HG03025 (cell line): ENCODE results near the gene TSEN15.

Experiments
- ATAC-seq: cut with Tn5 transposase; IDR thresholded peaks from one replicate; pipeline ENCODE4 v1.9.1; 2021; ENCODE audit warnings: mild to moderate bottlenecking, moderate library complexity; ENCODE audit not compliant: unreplicated experiment, low FRiP score

TSEN15 gene

DNA sequence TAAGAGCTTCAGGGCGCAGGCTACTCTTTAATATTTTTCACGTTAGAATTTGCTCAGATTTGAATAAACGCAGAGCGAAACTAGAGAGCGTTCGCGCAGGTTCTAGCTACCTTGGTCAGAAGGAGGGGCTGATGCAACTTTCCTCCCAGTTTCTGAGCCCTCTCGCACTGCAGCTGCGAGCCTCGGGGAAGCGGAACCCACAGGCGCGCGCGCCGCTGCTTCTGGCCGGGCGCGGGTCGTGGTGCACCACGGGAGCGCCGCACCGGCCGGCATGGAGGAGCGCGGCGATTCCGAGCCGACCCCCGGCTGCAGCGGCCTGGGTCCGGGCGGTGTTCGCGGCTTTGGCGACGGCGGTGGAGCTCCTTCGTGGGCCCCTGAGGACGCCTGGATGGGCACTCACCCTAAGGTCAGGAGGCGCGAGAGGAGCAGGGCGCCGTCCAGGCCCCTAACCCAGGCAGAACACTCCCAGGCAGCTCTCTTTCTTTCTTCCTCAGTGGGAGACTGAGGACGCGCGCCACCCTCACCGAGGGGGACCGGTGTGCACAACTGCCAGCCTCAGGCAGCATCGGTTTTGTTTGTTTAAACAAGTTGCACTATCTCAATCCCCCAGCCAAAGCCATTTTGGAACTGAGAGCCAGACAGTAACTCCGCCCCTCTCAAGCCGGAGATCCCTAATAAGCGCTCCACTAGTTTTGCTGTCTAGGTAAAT, at the start of gene TSEN15:
Gene TSEN15 (plus strand): TSS at position 246 of the 709 bp plus-strand sequence. CDS start 26 bp downstream, at position 272.
- ATAC-seq = peak; percentile 99

DNA sequence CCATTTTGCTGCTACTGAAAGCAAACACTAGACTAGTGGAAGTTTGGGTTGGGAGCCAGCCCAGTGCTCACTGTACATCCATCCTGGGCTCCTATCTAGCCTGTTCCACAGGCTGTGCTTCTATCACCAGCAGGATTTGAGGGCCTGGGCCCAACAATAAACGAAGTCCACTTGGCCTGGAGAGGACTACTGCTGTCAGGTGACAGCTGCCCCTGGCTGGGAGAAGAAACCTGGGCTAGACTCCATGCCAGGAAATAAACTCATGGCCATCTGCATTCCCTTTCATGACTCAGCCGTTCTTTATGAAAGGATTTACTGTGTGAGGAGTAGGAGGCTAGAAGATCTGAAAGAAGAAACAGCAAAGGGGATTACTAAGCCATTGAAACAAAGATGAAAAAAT, 49.5 kb upstream of the TSEN15 start:
- no peak for ATAC-seq

DNA sequence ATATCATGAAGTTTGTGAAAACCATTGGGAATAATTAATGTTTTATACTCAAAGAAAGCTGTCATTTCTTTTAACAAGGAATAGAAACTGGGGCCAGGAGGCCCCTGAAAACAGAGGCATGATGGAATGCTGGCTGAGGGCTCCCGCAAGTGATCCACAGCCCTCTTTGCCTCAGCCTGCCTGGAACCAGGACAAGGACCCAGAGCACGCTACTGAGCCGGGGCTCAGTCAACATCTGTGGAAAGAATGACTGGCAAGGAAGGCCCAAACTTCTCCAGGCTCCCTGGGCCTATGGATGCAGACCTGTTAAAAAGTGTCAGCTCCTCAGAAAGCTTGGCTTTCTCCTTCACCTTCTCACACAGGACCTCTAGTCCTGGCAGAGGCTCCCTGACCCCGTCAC, 46.6 kb upstream of the TSEN15 start:
- ATAC-seq = no peak

DNA sequence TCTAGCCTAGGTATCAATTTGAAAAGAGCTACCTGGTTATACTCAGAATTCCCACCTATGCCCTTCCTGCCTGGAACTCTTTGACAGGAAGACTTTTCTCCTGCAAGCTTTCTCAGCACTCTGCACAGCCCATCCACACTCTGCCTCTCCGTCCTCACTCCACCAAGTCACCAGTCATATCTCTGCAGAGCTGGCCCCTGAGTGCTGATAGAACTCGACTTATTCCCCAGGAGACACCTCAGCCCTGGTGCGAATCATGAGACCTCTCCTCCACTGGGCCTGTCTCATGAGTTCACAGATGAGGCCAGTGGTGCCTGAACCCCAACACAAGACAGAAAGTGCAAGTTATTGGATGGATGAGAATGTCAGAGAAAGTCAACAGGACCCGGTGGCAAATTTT, 46.0 kb upstream of the TSEN15 start:
- no peak for ATAC-seq

DNA sequence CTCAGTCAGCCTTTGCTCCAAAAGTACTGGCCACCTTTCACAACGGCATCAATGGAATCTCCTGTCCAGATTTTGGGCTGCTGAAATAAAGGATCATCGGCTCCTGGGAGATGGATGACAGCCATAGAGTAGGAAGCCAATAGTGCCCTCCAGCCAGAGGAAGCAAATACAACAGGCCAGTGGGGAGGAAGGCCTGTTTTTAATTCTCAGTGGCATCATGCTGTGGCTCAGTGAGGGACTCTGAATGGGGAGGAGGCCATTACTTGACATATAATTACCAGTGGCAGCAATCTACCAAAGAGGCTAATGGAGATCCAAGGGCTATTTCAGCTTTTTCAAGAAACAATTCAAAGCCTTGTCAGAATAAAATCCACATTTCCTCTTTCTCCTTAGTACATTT, 40.7 kb upstream of the TSEN15 start:
- no peak for ATAC-seq

DNA sequence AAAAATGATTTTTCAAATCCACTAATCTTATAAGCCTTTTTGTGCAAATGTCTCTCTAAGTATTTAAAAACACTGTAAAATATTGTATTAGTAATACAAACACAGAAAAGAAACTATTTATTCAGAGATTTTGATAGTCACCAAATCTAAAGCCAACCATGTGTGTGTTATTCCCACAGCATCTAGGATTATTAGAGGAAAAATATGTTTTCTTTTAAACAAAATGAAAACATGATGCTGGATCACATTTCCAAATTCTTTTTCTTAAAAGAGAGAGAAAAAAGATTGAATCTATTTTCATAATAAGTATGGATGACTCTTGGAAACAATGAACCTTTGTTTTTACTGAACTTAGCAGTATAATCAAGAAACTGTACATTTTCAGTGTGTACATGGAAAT, 39.3 kb upstream of the TSEN15 start:
- ATAC-seq = no peak

DNA sequence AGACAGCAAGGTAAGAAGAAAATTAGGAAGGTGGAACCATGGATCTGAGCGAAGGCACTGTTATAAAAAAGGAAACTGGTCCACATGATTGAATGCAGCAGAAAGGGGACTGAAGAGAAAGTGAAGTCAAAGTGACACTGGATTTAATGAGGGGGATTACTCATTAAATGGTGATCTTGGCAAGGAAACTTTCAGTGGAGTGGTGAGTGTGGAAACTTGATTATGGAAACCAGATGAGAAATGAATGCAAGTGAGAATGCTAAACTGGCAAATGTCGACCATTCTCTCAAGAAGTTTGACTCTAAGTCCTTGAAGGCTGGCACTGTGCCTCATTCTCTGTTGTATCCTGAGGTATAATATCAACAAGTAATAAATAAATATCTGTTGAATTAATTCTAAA, 37.3 kb upstream of the TSEN15 start:
- ATAC-seq = no peak

DNA sequence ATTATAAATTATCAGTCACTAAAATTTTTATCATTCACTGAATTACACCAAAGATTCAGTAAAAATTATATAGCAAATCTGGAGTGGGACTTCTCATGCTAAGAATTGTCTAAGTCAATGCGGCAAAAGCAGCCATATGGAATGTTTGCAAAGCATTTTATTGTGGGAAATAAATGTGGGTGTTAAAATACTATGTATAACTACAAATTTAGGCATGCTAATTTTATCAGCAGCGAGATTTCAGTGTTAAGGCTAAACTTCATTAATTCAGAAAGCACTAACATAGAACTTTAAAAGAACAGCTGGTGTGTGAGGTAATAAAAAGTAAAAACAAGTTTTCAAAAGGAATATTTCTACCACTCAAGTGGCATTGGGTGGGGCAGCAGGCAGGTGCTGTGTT, 35.4 kb upstream of the TSEN15 start:
- ATAC-seq = no peak

DNA sequence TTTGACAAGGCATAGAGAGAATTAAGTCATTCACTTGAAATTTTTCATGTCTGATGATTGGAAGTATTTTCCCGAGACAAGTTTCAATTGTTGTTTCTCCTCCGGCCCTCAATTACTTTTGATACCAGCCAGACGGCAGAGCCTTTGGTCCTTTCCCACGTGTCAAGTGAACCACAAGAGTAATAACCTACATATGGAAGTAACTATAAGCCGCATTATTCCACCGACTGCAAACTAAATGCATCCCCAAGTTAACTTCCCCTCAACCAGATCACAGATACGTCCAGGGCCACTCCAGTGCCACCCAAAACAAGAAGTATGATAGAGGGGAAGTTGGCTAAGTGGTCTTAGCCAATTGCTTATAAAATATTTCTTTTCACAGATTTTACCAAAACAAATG, 34.2 kb upstream of the TSEN15 start:
- ATAC-seq = no peak

DNA sequence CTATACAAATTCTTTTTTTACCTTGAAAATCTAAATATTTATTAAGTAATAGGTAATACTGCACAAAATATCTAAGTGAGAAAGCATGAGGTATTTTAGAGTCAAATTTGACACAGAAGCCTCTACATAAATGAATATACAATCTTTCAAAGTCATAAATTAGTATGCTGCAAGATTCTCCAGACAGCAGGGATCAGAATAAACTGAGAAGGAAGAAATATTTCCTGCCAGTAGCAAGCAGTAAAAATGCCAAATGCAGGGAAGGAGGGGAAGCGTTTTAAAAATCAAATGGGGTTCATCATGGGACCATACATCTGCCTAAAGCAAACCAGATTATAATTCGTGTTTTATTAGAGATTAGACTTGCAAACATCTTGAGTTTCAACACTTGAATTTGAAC, 32.9 kb upstream of the TSEN15 start:
- ATAC-seq = no peak

DNA sequence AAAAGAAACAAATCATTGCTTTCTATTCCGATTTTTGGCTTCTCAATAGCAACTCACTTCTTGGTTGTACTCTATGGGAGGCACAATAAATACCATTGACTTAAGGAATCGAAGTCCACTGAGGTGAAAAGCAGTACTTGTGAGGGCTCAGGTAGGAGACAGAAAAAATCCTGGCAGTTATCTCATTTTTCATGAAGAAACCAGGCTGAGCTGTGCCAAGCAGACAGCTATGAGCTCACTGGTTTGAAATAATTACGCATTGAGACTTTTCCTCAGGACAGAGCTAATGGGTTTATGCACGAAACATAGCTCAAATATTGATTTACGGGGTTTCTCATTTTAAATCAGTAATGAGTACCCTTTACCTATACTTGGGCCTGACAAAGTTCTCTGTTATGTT, 32.5 kb upstream of the TSEN15 start:
- ATAC-seq = no peak

DNA sequence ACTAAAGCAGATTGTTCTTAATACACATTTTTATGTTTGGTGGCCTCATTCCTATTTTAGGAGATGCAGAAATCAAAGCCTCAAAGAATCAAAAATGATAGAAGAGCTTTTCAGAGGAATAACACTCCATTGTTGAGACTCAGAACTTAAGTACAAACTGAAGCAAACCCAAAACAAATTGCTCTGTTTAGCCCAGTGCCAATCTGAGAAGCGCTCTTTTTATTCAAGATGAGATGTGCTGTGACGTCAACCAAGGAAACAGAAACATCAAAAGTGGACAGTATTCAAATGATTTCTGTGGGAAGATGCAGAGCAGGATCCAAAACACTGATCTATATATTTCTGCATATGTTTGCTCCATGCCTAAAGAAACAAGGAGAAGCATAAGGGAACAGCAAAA, 32.0 kb upstream of the TSEN15 start:
- no peak for ATAC-seq

DNA sequence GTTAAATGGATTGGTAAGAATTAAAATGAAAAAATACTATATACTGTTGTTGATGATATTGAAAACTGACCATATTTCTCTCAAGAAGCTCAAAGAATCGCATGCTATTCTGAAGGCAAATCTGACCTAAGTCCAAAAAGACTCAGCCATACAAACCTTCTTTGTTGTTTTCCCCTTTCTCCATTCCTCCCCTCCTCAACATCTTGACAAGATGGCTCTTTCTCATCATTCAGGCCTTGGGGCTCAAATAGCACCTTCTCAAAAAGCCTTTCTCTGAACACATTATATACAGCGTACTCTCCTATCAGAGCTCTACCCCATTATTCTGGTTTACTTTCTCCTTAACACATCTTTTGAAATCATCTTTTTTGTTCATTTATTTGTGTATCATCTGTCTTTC, 31.2 kb upstream of the TSEN15 start:
- ATAC-seq = no peak

DNA sequence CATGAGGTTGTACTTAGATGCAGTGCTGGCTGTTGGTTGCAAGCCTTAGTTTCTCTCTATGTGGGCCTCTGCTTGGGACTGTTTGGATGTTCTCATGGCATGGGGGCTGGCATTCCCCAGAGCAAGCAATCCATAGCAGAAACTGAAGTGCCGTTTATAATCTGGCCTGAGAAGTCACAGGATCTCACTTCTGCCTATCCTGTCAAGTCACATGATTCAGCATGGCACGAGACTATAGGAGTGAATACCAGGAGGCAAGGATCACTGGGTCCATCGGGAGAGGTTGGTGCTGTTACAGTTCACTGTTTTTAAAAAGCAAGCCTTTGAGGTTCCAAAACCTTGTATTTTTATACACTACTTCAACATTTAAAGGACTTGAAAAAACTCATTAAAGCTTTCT, 30.7 kb upstream of the TSEN15 start:
- ATAC-seq = no peak

DNA sequence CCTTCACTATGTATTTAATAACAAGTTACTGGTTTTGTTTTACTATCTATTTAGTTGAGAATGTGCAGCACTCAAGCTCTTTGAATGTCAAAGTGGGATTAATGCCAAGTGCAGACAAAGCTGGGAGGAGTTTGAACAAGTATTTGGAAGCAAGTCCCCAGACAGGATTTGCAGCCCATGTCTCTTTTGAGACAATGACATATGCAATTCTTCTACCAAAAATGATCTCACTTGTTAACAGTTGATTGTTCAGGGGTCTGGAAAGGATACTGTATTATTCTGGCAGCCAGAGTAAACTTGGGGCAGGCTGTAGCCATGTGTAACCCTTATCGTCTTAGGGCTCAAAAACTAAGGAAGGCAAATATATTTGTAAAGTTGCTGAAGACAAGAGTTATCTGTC, 29.8 kb upstream of the TSEN15 start:
- no peak for ATAC-seq

DNA sequence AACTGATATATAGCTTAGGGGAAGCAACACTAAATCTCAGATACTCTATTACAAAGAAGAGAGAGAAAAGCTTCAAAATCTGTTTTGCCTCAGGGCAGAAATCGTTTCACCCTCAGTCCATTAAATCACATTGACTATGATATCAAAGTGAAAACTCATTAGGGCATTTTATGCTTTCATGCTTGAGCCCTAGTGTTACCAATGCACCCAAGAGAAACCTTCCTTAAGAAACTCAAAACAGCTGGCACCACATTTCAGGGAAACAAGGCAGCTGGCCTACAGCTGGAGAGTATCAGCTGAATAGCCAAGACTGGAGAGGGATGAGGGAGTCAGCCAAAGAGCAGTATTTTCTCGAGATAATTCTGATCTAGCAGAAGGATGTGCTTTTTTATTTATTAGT, 28.9 kb upstream of the TSEN15 start:
- ATAC-seq = no peak

DNA sequence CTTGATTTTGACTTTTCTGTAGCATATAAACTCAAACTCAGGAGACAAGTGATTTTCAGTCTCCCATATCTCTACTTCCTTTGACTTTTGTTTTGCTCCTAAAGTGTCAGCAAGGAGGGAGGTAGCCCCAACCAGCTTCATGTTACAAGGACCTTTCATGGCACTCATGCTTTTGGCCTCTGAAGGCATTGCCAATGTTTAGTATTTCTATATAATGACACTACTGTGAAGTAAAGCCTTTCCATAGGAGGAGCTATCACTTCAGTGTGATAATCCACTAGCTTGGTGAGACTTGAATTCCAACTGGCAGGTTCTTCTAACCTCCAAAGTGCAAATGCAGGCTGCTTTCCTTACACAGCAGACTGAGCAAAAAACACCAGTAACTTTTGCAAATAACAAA, 28.4 kb upstream of the TSEN15 start:
- ATAC-seq = no peak

DNA sequence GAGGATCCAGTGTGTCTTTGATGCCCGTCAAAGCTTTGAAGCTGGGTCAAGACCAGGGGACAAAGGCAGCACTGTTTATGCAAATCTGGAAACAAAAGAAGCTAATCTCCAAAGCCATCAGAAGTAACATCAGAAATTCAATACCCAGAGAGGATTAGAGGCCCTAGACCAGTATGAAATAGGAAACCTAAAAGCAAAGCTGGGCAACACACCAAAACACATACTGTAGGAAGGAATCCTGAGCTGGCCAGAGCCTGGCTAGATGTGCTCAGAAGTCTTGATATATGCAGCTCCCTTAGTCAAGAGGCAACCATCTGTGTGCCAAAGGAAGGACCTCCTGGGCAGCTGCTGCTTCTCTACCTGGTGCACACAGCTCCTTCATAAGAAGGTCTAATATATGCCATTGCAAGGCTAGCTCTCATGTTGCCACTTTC, 26.3 kb upstream of the TSEN15 start:
- ATAC-seq = no peak

DNA sequence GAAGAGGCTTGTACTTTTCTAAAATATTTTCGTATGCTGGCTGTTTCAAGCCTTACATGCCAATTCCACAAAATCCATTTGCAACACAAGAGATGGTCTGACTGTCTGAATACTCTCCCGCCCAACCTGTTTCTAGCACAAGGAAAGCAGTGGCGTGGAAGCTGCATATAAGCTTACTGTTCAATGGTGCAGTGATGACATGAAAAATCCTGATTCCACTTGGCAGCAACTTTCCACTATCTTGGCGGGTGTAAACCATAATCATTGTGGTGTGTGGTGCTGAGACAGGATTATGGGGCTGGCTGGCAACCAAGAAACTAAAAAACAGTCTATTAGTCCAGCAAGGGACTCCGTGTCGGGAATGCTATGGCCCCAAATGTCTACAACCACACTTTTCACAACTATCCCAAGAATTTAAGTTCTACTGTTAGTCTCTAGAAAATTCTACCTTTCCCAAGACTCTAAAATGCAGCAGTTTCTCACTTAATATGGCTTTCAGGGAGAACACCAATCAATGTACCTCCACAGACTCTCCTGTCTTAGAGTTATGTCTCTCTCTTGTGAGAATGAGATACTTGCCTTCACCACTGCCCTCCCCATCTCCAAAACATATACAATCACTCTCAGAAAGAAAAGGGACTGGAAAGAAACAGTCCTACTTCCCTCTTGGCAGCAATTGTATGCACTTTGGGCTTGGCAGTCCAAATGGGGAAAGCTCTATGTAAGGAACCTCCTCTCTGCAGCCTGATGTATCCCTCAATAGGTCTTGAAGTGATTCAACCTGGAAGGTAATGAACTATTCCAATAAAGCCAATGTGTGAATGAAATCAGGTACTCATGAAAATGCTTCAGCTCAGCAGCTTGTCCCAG, 23.5 kb upstream of the TSEN15 start:
- no peak for ATAC-seq

DNA sequence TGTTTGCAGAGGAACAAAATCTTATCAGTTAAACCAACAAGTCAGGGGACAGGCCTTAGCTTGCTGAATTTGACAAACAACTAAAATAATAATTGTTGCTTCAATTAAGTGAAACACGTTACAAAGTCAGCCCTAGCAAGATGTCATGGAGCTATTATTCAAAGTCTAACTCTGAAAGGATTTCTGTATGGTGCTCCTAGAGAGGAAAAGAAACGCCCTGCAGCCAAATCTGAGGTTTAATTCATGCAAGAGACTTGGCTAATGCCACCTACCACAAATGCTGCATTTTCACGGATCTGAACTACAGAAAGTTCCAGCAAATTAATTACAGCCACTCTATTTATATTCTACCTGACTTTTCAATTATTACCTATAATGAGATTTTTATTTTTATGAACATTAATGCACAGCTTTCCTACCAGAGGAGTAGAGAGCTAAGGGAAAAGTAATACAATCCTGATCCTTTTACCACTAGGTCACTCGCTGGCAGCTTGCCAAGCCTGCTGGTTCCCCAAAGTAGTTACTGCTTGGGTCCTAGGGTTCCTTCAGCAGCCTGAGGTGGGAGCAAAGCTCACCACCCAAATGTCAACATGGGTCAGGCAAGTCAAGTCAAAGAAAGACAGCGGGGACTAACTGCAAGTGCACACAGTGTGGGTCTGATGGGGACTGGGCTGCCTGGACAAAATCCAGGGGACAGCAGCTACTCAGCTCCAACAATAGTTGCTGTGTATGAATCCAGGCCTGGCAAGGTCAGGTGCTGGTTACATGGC, 22.5 kb upstream of the TSEN15 start:
- ATAC-seq = no peak

DNA sequence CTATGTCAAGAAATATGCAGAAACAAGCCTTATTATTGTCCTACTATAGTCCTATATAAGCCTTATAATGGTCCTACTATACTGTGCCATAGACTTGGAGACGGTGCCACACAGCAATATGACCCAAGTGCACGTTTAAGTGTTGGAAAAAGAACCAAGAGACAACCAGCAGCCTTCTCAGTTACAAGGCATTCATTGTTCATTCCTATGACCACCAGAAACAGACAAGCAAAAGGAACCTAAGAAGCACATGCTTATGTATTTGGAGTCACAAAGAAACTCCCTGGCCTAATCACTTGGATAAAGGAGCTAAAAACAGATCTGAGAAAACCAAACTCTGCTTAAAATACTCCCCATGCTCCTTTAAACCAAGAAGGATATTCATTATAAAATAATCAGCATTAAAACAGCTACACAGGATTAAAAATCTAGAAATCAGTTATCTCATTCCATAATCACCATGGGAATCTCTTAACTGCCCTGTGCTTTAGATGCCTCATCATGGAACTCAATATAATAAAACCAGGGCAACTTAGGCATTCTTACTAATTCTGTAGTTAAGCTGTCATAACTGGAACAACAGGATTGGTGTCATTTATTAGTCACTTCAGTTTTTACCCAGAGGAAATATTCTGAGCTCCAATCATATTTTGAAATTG, 21.0 kb upstream of the TSEN15 start:
- no peak for ATAC-seq
